B cell (primary cell): ENCODE results near the gene PAEP. TPM values are rescaled to one million over a fixed set of nuclear protein-coding genes. Genes with fewer than 3 reads are reported as not detected.
A peak's percentile ranks its signal among the peaks of the same experiment; 100 is the strongest.

Source experiments
- ATAC-seq: fragments of 200-7000 bp; cut with Tn5 transposase; one replicate; pipeline ENCODE4 v1.10.0; 2021; ENCODE audit warnings: low read depth, mild to moderate bottlenecking, moderate number of reproducible peaks, moderate library complexity
- CTCF ChIA-PET: fragments of 350-600 bp; sonication (Branson Sonifier 250); formaldehyde crosslinking; loops from one replicate; lab custom pipeline; 2021; ENCODE audit warnings: antibody characterized with exemption, inconsistent platforms; lab: Charles Lee
- POLR2A ChIA-PET: fragments of 350-600 bp; sonication (Branson Sonifier 250); formaldehyde crosslinking; loops from one replicate; lab custom pipeline; 2021; ENCODE audit warnings: antibody characterized with exemption; lab: Charles Lee
- DNase-seq: peaks from one replicate; pipeline ENCODE4 v3.0.0; 2013
- H2AFZ ChIP-seq: 2 replicates; pipeline ENCODE4 v1.6.1; 2012; ENCODE audit warnings: mild to moderate bottlenecking, low read depth, low read length; ENCODE audit not compliant: insufficient read depth, poor library complexity, severe bottlenecking
- H3K27ac ChIP-seq, 2 donors: 1 replicate in 1 of 2; 2 replicates in 1 of 2; pipeline ENCODE4 v1.5.1; 2012 to 2013; ENCODE audit warnings: low read length in 2 of 2, mild to moderate bottlenecking in 2 of 2, moderate library complexity in 1 of 2
- H3K27me3 ChIP-seq, 4 experiments: fragments of 200-600 bp in 1 of 4; sonication (generic) in 1 of 4; replicated peaks in 1 of 4; 1 replicate in 2 of 4; 2 replicates in 2 of 4; pipeline versions ENCODE4 v1.6.1 to v1.7.0; 2013 to 2016; ENCODE audit warnings: low read length in 3 of 4, mild to moderate bottlenecking in 2 of 4, mixed read lengths in 1 of 4, moderate library complexity in 1 of 4; ENCODE audit not compliant: insufficient read depth in 4 of 4, control insufficient read depth in 3 of 4; ENCODE audit errors: control extremely low read depth in 1 of 4
- H3K36me3 ChIP-seq, 2 experiments: replicated peaks in 1 of 2; 1 replicate in 1 of 2; 2 replicates in 1 of 2; pipeline versions ENCODE4 v1.6.1 to v1.7.1; 2013; ENCODE audit warnings: low read length in 1 of 2; ENCODE audit not compliant: insufficient read depth in 2 of 2, control insufficient read depth in 1 of 2; ENCODE audit errors: control extremely low read depth in 1 of 2, extremely low read depth in 1 of 2
- H3K4me1 ChIP-seq, 2 donors: fragments of 200-600 bp in 1 of 2; sonication (generic) in 1 of 2; 1 replicate in 1 of 2; 2 replicates in 1 of 2; pipeline versions ENCODE4 v1.5.1 to v1.6.1; 2013 to 2017; ENCODE audit warnings: low read length in 2 of 2; ENCODE audit not compliant: control insufficient read depth in 2 of 2, insufficient read depth in 2 of 2
- H3K4me2 ChIP-seq: replicated peaks from 2 replicates; pipeline ENCODE3; 2012; ENCODE audit warnings: mild to moderate bottlenecking, low read depth, low read length; ENCODE audit not compliant: poor library complexity, severe bottlenecking
- H3K4me3 ChIP-seq, 5 experiments: fragments of 200-600 bp in 1 of 5; sonication (generic) in 1 of 5; 1 replicate in 3 of 5; 2 replicates in 2 of 5; pipeline versions ENCODE4 v1.5.1 to v1.7.0; 2011 to 2016; ENCODE audit warnings: low read length in 4 of 5, mild to moderate bottlenecking in 4 of 5, low read depth in 2 of 5, control low read depth in 1 of 5, moderate library complexity in 1 of 5; ENCODE audit not compliant: insufficient read depth in 1 of 5; ENCODE audit errors: control extremely low read depth in 1 of 5, extremely low read depth in 1 of 5
- H3K79me2 ChIP-seq: fragments of 200-600 bp; sonication (generic); one replicate; pipeline ENCODE4 v1.6.0; 2016; ENCODE audit warnings: low read length; ENCODE audit not compliant: control insufficient read depth, insufficient read depth
- H3K9ac ChIP-seq: fragments of 200-600 bp; sonication (generic); 2 replicates; pipeline ENCODE4 v1.6.1; 2017; ENCODE audit warnings: mild to moderate bottlenecking, low read length, moderate library complexity
- H3K9me3 ChIP-seq, 3 donors: one replicate each; pipeline versions ENCODE4 v1.6.1 to v1.7.1; 2013; ENCODE audit warnings: low read length in 2 of 3; ENCODE audit not compliant: control insufficient read depth in 2 of 3, insufficient read depth in 1 of 3; ENCODE audit errors: control extremely low read depth in 1 of 3
- H4K20me1 ChIP-seq: 2 replicates; pipeline ENCODE4 v1.6.0; 2012; ENCODE audit warnings: mild to moderate bottlenecking, low read length; ENCODE audit not compliant: insufficient read depth, control insufficient read depth, poor library complexity, severe bottlenecking
- H3K27ac Mint-ChIP-seq: one replicate; pipeline ENCODE4 v1.8.0; 2021; ENCODE audit warnings: mixed read lengths
- H3K27me3 Mint-ChIP-seq: one replicate; pipeline ENCODE4 v1.8.0; 2021; ENCODE audit warnings: mixed read lengths
- H3K4me1 Mint-ChIP-seq: one replicate; pipeline ENCODE4 v1.8.0; 2021; ENCODE audit warnings: mixed read lengths
- H3K4me3 Mint-ChIP-seq: one replicate; pipeline ENCODE4 v1.8.0; 2021; ENCODE audit warnings: mixed read lengths
- H3K9me3 Mint-ChIP-seq: one replicate; pipeline ENCODE4 v1.8.0; 2022; ENCODE audit warnings: mixed read lengths; ENCODE audit not compliant: insufficient read depth
- EZH2 ChIP-seq: IDR thresholded peaks from 2 replicates; pipeline ENCODE4 v1.6.1; 2012; ENCODE audit warnings: borderline replicate concordance, low read depth, mild to moderate bottlenecking, moderate library complexity, low read length; ENCODE audit not compliant: insufficient read depth, poor library complexity, severe bottlenecking
- WGBS: methylation state at CpG from one replicate; pipeline ENCODE4 v1.1.5; 2013; ENCODE audit warnings: missing lambda C conversion rate; ENCODE audit not compliant: insufficient coverage; 5-methylcytosine and 5-hydroxymethylcytosine counted together
- intact Hi-C: fragments of 100-400 bp; cut with micrococcal nuclease; formaldehyde crosslinking; loops from one replicate; pipeline ENCODE4 v1.10.0; 2022
- polyA plus RNA-seq: library from polyadenylated mRNA; depleted of rRNA; stranded (reverse); fragments of >200 nt; gene quantifications from 2 replicates; pipeline ENCODE4 v1.2.3, GENCODE V29; 2012
- total RNA-seq, 2 donors: library from RNA; stranded (reverse); fragments of 120-200 nt in 1 of 2; gene quantifications; 1 replicate in 1 of 2; 2 replicates in 1 of 2; pipeline versions ENCODE4 v1.2.3 to v1.2.4, GENCODE V29; 2013 to 2022
- TF ChIP-seq, protein P1 (sequence below): fragments of 200-600 bp; IDR thresholded peaks from one replicate; pipeline ENCODE4 v1.8.0; 2022; ENCODE audit warnings: antibody characterized with exemption, mild to moderate bottlenecking

The PAEP gene
- total and polyA plus RNA-seq, 2 donors (not counting 1 experiment from before 2014, with no cell fraction given): not detected

DNA sequence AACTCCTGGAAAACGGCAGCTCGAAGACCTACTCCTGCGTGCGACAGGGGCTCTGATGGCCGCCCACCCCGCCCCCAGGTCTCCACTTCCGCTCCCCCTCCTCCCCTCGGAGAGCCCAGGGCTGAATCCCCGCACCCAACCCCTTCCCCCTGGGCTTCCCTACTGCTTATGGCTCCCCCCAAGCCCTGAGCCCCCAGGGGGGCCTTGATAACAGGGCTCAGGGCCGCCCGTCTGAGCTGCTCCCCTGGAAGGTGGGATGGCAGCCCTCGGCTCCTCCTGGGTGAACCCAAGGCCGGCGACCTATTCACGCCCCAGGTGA, 47.4 kb downstream of the PAEP start:
- H3K9me3 Mint-ChIP-seq: no peaks in the 10 kb centered on the region
- intact Hi-C loops: no loop called here
- Histone ChIP-seq H3K4me2 (no peak overlapping the region), H3K4me1 (no peaks in the 10 kb centered on the region), H2AFZ (no peak overlapping the region), H3K9me3 (peaks cover 0 to 7% (median 0%) of the 10 kb centered on the region in 3 donors), H3K36me3 (no peaks in the 10 kb centered on the region), H3K79me2 (no peaks in the 10 kb centered on the region), H3K27ac (no peak overlapping the region), H3K27me3 (peaks cover 0 to 2% (median 0%) of the 10 kb centered on the region in 4 experiments), H3K9ac (no peak overlapping the region), H3K4me3 (no peak overlapping the region), H4K20me1 (no peaks in the 10 kb centered on the region)
- no peak overlapping the region for H3K4me3 Mint-ChIP-seq
- ChIA-PET CTCF (interaction anchor here (1.2 kb wide), 1 partner anchor 8 kb away, joined by 3 read pairs; no protein-coding TSS in a partner anchor), POLR2A (no interaction called here)
- no peak for ATAC-seq
- TF ChIP-seq, protein P1, sequence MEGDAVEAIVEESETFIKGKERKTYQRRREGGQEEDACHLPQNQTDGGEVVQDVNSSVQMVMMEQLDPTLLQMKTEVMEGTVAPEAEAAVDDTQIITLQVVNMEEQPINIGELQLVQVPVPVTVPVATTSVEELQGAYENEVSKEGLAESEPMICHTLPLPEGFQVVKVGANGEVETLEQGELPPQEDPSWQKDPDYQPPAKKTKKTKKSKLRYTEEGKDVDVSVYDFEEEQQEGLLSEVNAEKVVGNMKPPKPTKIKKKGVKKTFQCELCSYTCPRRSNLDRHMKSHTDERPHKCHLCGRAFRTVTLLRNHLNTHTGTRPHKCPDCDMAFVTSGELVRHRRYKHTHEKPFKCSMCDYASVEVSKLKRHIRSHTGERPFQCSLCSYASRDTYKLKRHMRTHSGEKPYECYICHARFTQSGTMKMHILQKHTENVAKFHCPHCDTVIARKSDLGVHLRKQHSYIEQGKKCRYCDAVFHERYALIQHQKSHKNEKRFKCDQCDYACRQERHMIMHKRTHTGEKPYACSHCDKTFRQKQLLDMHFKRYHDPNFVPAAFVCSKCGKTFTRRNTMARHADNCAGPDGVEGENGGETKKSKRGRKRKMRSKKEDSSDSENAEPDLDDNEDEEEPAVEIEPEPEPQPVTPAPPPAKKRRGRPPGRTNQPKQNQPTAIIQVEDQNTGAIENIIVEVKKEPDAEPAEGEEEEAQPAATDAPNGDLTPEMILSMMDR: no peak
- no peak for TF ChIP-seq EZH2
- no peaks in the 10 kb centered on the region for H3K4me1 Mint-ChIP-seq
- peaks cover 3% of the 10 kb centered on the region for H3K27me3 Mint-ChIP-seq
- WGBS: 89% methylated on average over 11 of the region's 15 CpGs
- H3K27ac Mint-ChIP-seq: no peak overlapping the region
- no peak for DNase-seq

DNA sequence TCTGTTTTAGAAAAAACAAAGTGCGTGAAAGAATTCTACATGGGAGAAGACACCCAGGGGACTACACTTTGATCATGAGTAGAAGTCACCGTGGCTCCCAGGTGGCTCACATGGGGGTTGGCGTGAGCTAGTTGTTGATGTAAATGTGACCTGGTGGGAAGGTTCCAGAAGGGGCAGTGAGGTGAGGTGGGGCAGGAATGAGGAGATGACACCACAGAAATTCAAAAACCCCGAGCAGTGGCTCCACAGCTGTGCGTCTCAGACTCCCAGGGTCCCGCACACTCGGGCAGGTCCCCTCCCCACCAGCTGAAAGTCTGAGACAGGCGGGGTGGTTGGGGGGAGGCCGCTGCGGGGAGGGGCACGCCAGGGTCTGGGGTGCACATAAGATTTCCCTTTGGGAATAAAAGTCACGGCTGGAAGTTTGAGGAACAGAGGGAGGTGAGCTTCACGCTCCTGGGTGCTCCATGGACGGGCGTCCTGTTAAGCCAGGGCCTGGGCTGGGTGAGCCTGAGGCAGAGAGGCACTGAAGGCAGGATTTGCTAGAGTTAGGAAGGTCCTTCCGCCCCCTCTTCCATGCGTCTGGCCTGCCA, 47.9 kb downstream of the PAEP start:
- Histone ChIP-seq H3K9me3 (peaks cover 0 to 7% (median 0%) of the 10 kb centered on the region in 3 donors), H3K79me2 (no peaks in the 10 kb centered on the region), H4K20me1 (no peaks in the 10 kb centered on the region), H3K27me3 (no peaks in the 10 kb centered on the region), H3K4me2 (no peak overlapping the region), H3K9ac (no peak overlapping the region), H3K36me3 (no peaks in the 10 kb centered on the region), H3K4me1 (no peaks in the 10 kb centered on the region), H2AFZ (no peak overlapping the region), H3K4me3 (no peak overlapping the region), H3K27ac (no peak overlapping the region)
- Mint-ChIP-seq H3K4me1 (no peaks in the 10 kb centered on the region), H3K4me3 (no peak overlapping the region), H3K9me3 (no peaks in the 10 kb centered on the region), H3K27ac (no peak overlapping the region), H3K27me3 (peaks cover 3% of the 10 kb centered on the region)
- 86% methylated on average over 16 of the region's 17 CpGs for WGBS
- TF ChIP-seq EZH2: no peak
- TF ChIP-seq, protein P1: no peak
- POLR2A ChIA-PET: no interaction called here
- CTCF ChIA-PET: interaction anchor here (1.2 kb wide), 1 partner anchor 9 kb away, joined by 3 read pairs; no protein-coding TSS in a partner anchor
- DNase-seq (peak; percentile 4), ATAC-seq (no peak)
- intact Hi-C loops: no loop called here
